Glutamatergic neuron (in vitro differentiated cells): Measurements from ENCODE around the gene COX7A2L. TPM values are rescaled to one million over a fixed set of nuclear protein-coding genes. Genes with fewer than 3 reads are reported as not detected.

Source experiments
- DNase-seq: peaks from one replicate; pipeline ENCODE4 v3.0.0; 2022
- H3K27ac Mint-ChIP-seq: one replicate; pipeline ENCODE4 v1.8.0; 2020; ENCODE audit warnings: mild to moderate bottlenecking, mixed read lengths, inconsistent platforms; ENCODE audit not compliant: unreplicated experiment
- H3K27me3 Mint-ChIP-seq: one replicate; pipeline ENCODE4 v1.8.0; 2020; ENCODE audit warnings: mild to moderate bottlenecking, moderate library complexity, mixed read lengths, inconsistent platforms; ENCODE audit not compliant: unreplicated experiment
- H3K36me3 Mint-ChIP-seq: one replicate; pipeline ENCODE4 v1.8.0; 2020; ENCODE audit warnings: mild to moderate bottlenecking, mixed read lengths, inconsistent platforms; ENCODE audit not compliant: unreplicated experiment
- H3K4me1 Mint-ChIP-seq: one replicate; pipeline ENCODE4 v1.8.0; 2020; ENCODE audit warnings: mild to moderate bottlenecking, low read depth, mixed read lengths, inconsistent platforms; ENCODE audit not compliant: unreplicated experiment
- H3K4me3 Mint-ChIP-seq: one replicate; pipeline ENCODE4 v1.8.0; 2020; ENCODE audit warnings: mild to moderate bottlenecking, mixed read lengths, inconsistent platforms; ENCODE audit not compliant: unreplicated experiment
- H3K9me3 Mint-ChIP-seq: one replicate; pipeline ENCODE4 v1.8.0; 2020; ENCODE audit warnings: mild to moderate bottlenecking, moderate library complexity, mixed read lengths, inconsistent platforms; ENCODE audit not compliant: unreplicated experiment
- total RNA-seq: library from RNA; stranded (reverse); fragmentation: NEBNext Ultra II Directional; extraction: Animal tissue kit (Norgen Biotek cat#: 25700); gene quantifications from one replicate; pipeline ENCODE4 v1.2.1, GENCODE V29; 2021; ENCODE audit not compliant: unreplicated experiment
- TF ChIP-seq, protein P1 (sequence below): fragments of 200-600 bp; sonication (generic); IDR thresholded peaks from one replicate; pipeline ENCODE4 v1.5.0; 2021; ENCODE audit not compliant: partially characterized antibody, unreplicated experiment

COX7A2L gene
- total RNA-seq, 1 donor from 2014 or later, result 98.8 TPM

DNA sequence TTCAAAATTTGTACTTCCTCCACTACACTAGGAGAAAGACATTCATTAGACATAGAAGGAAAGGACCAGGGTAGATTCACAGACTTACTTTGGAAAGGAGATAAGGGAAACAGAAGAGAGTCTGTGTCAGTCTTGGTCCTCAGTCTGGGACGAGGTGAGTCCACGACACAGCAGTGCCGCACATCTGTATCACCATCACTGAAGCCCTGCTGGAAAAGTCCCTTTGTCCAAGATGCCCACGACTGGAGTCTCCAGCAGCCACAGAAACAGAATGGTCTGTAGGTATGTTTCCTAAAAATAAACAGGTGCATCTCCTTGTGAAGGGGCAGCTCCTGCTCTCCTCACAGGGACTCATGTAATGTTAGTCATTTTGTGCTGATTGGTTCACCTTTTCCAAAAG lies 27.4 kb downstream of the COX7A2L start:
- H3K9me3 Mint-ChIP-seq, result peaks cover 3% of the 10 kb centered on the region
- TF ChIP-seq, protein P1, sequence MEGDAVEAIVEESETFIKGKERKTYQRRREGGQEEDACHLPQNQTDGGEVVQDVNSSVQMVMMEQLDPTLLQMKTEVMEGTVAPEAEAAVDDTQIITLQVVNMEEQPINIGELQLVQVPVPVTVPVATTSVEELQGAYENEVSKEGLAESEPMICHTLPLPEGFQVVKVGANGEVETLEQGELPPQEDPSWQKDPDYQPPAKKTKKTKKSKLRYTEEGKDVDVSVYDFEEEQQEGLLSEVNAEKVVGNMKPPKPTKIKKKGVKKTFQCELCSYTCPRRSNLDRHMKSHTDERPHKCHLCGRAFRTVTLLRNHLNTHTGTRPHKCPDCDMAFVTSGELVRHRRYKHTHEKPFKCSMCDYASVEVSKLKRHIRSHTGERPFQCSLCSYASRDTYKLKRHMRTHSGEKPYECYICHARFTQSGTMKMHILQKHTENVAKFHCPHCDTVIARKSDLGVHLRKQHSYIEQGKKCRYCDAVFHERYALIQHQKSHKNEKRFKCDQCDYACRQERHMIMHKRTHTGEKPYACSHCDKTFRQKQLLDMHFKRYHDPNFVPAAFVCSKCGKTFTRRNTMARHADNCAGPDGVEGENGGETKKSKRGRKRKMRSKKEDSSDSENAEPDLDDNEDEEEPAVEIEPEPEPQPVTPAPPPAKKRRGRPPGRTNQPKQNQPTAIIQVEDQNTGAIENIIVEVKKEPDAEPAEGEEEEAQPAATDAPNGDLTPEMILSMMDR, result no peak
- no peaks in the 10 kb centered on the region for H3K36me3 Mint-ChIP-seq
- H3K27ac Mint-ChIP-seq, result no peak overlapping the region
- H3K4me1 Mint-ChIP-seq, result peaks cover 3% of the 10 kb centered on the region
- no peak for DNase-seq
- no peak overlapping the region for H3K4me3 Mint-ChIP-seq
- H3K27me3 Mint-ChIP-seq, result no peaks in the 10 kb centered on the region

DNA sequence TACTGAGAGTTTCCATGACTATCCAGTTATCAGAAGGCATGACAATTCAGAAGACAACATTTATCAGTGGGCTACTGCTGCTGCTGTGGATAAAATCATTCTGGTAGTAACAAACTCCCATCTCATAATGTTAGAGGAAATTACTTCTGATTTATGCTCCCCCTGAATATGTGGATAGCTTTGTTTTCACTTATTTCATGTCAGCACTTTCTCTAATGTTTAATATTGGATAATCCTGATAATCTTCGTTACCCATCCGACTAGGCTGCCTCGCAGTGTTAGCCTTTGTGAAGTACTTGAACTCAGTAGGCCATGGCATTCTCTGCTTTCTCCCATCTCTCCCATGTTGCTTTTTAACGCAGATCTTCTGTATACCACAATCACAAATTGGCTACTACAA lies 28.4 kb downstream of the COX7A2L start:
- Mint-ChIP-seq H3K36me3 (no peaks in the 10 kb centered on the region), H3K27me3 (no peaks in the 10 kb centered on the region)

DNA sequence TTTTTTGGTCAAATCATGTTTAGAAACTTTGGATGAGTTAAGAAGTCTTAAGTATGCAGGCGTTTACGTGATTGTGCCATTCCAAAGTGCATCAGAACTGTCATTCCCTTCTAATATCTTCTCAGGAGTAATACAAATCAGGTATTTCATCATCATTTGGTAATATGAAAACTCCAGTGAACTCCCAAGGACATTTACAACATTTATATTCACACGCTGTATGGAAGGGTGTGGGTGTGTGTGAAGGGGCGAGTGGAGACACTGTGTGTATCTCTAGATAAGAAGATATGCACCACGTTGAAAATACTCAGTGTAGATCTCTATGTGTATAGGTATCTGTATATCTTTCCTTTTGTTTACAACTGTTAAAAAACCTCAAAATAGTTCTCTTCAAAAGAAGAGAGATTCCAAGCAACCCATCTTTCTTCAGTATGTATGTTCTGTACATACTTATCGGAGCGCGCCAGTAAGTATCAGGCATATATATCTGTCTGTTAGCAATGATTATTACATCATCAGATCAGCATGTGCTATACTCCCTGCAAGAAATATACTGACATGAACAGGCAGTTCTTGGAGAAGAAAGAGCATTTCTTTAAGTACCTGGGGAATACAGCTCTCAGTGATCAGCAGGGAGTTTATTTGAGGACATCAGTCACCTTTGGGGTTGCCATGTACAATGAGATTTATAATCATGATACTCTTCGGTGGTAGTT lies 29.3 kb downstream of the COX7A2L start:
- no peak for DNase-seq
- Mint-ChIP-seq H3K27me3 (no peaks in the 10 kb centered on the region), H3K9me3 (no peaks in the 10 kb centered on the region), H3K4me1 (no peaks in the 10 kb centered on the region), H3K4me3 (no peak overlapping the region), H3K27ac (no peak overlapping the region), H3K36me3 (no peaks in the 10 kb centered on the region)
- TF ChIP-seq, protein P1, result no peak

More for the DNA sequence above, 28.4 kb downstream of the COX7A2L start:
- TF ChIP-seq, protein P1, result no peak
- no peak for DNase-seq
- no peaks in the 10 kb centered on the region for H3K4me1 Mint-ChIP-seq
- H3K27ac Mint-ChIP-seq, result no peak overlapping the region
- no peak overlapping the region for H3K4me3 Mint-ChIP-seq
- peaks cover 3% of the 10 kb centered on the region for H3K9me3 Mint-ChIP-seq

DNA sequence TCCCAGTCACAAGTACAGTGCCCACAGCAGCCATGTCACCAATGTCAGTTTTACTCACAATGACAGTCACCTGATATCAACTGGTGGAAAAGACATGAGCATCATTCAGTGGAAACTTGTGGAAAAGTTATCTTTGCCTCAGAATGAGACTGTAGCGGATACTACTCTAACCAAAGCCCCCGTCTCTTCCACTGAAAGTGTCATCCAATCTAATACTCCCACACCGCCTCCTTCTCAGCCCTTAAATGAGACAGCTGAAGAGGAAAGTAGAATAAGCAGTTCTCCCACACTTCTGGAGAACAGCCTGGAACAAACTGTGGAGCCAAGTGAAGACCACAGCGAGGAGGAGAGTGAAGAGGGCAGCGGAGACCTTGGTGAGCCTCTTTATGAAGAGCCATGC lies 31.3 kb downstream of the COX7A2L start:
- H3K4me3 Mint-ChIP-seq, result no peak overlapping the region
- no peaks in the 10 kb centered on the region for H3K36me3 Mint-ChIP-seq
- no peaks in the 10 kb centered on the region for H3K27me3 Mint-ChIP-seq
- H3K9me3 Mint-ChIP-seq, result no peaks in the 10 kb centered on the region
- no peaks in the 10 kb centered on the region for H3K4me1 Mint-ChIP-seq
- TF ChIP-seq, protein P1, result no peak
- H3K27ac Mint-ChIP-seq, result no peak overlapping the region
- no peak for DNase-seq

GRCh38 chr2:42328923-42329322 lies 32.1 kb downstream of the COX7A2L start:
- no peaks in the 10 kb centered on the region for H3K36me3 Mint-ChIP-seq
- no peaks in the 10 kb centered on the region for H3K9me3 Mint-ChIP-seq
- H3K27me3 Mint-ChIP-seq, result no peaks in the 10 kb centered on the region
- DNase-seq, result no peak
- H3K4me3 Mint-ChIP-seq, result no peak overlapping the region
- no peaks in the 10 kb centered on the region for H3K4me1 Mint-ChIP-seq
- TF ChIP-seq, protein P1, result no peak
- H3K27ac Mint-ChIP-seq, result no peak overlapping the region
